Fibroblast of the conjunctiva (primary cell): Measurements from ENCODE around the gene CD9.

Experiments
- DNase-seq: peaks from one replicate; pipeline ENCODE4 v3.0.0-alpha.2; 2010; ENCODE audit warnings: low read depth

The CD9 gene

DNA sequence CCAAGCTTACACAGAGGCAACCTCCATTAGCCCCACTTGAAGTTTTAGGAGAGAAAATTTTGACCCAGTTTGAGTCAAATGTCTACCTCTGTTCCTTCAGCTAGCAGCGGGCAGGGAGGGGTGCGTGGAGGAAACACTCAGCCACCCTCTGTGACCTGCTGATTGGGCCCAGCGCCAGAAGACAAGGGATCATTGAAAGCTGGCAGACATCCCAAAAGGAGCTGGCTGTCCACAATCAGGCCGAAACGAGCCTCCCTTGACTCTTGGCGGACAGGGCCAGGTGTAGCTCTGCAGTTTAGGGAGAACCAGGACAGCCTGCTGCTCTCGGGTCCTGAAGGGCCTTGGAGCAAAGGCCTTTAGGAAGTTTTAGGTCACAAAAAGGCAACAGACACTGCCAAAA lies 41.3 kb downstream of the CD9 start:
- no peak for DNase-seq

DNA sequence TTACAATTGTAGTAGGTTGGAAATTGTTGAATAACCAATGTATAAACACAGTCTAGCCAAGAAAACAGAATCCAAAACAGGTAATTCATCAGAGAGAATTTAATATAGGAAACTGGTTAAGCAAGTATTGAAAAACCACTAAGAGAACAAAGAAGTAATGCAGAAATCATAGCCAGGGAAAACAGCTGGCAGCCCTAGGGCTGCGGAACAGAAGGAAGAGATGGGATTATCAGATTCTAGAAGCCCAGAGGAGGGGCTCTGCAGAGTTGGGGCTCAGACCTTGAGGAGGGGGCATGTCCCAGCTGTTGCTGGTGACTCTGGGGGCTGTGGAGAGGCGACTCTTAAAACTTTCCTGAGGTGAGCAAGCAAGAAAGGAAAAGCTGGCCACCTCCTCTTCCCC lies 49.4 kb downstream of the CD9 start:
- no peak for DNase-seq

DNA sequence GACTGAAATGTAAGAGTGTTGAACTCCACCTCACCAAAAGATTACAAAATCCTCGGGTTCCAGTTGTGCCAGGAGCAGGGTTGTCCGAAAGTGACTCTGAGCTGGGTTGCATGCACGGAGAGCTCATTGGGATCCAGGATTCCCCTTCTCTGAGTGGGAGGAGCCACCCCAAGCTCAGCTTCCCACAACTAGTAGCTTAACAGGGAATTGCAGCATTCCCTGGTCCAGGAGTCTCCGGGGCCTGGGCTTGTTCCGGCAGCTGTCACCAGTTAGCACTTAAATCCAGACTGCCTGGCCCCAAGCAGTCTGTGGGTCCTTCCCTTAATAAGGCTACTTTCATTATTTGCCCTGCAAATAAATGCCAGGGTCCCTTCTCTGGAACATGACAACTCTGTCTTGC lies 50.1 kb downstream of the CD9 start:
- no peak for DNase-seq

DNA sequence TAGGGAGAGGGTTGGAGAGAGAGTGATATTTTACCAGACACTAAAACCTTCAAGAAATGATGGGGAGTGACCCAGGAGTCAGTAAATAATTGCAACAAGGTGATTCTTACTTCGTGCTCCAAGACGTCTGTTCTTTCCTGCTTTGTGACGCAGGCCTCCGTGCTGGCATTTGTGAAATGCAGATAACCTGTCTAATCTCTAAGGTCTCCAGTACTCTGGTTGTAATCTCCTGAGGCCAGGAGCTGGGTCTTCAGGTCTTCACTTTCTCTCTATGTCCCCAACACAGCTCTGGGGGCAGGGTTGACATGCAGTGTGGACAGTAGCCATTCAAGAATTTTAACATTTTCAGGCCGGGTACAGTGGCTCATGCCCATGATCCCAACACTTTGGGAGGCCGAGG lies 53.1 kb downstream of the CD9 start:
- DNase-seq, result no peak

DNA sequence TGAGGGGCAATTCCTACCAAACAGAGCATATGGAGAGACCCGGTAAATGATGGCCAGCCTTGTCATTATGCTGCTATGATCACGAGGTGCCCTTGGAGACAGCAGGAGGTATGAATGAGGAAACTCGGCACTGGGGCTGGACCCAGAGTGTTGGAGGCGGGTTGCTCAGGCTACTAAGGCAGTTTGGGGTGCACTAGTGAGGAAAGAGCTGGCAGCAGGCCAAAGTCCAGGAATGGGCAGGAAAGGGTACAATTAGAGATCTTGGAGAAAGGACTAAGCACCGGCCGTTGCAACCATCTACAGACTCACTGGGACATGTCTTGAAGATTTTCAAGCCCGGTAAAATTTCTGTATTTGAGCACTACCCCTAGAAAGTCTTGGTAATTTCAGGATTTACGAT lies 54.3 kb downstream of the CD9 start:
- no peak for DNase-seq

DNA sequence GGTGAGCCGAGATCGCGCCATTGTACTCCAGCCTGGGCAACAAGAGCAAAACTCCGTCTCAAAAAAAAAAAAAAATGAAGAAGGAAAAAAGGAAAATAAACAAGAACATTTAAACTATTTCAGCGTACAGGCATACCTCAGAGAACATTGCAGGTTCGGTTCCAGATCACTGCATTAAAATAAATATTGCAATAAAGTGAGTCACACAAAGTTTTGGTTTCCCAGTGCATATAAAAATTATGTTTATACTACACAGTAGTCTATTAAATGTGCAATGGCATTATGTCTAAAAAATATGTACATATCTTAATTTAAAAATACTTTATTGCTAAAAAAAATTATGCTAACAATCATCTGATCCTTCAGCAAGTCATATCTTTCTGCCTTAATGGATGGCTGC lies 56.8 kb downstream of the CD9 start:
- DNase-seq, result no peak

DNA sequence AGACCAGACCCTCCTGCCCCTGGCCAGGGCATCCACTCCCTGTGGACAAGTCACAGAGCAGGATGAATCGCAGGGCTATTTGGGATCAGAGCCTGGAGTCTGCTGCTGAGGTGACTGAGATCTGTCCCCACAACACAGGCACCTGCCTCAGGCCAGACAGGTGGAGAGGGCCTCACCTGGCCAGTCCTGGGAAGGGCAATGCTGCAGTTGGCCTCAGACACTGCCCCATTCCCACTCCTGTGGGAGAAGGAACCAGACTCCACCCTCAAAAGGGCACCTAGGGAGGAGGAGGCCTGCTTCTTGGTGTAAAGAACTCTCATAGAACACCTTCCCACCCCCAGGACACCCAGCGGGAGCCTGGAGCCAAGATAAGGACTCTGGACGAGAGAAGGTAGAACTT lies 62.0 kb downstream of the CD9 start:
- DNase-seq, result no peak

DNA sequence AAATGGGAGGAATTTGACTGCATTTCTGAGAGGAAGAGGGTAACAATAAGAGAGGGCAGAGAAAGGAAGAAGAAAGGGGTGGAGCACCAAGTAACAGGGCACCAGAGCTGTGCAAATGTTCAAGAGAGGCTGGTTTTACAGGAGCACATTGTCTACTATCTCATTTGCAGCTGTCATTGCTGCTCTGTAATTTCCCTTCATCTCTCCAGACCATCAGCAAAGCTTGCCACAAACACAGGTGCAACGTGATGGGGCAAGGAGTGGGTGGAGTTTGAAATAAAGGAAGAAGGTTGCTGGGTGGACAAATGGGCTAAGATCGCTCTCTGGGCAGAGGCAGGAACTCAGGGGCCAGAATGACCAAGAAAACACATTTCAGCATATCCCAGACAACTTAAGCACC lies 62.4 kb downstream of the CD9 start:
- DNase-seq, result no peak

DNA sequence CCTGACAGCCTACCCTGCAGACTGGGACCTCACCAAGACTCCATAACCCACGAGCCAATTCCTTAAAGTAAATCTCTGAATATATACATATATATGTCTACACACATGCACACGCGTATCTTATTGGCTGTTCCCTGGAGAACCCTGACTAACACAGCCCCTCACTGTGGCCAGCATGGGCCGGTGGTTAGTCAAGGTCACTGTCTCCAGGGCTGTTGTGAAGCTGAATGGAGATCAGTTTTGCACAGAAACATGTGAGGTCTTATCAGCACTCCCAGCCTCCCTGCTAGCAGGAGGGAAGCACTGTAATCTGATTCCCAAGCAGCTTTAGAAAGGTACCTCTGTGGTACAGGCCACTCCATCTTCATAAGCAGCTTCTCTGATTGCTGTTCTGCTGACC lies 63.7 kb downstream of the CD9 start:
- DNase-seq, result no peak

DNA sequence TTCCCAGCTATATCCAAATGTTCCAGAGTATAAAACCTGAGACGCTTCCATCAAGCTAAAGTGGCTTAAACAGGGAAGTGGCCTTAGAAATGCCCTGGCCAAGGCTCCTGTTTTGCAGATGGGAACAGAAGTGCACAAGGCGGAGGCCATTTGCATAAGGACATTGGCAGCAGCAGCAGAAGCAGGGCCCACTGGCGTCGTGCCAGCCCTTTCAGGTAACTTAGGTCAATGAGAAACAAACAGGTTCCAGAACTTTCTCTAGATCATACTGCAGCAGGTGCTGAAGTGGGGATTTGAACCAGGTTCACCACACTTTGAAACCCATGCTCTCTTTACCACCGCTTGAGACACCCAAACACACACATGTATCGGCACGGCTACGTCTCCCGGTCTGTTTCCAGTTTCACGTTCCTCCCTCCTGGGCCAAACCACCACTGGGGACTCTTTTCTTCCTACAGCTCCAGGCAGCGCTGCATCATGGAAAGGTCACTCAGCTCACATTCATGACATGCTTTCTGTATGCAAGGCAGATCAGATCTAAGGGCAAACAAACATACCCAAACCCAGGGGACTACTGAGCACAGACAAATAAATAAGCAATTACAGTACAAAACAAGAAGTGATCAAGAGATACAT lies 64.3 kb downstream of the CD9 start:
- DNase-seq, result no peak

DNA sequence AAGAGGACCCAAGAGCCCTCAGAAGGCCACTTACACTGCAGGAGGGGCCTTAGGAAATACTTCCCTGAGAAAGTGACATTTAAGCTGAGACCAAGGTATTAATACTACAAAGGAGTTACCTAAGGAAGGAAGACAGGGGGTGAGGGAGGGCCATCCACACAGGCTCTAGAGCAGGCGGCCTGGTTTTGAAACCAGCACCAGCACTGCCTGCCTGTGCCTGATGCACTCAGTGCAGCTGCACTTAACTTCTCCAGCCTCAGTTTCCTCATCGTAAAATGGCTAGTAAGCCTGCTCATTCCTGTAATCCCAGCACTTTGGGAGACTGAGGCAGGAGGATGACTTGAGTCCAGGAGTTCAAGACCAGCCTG lies 64.8 kb downstream of the CD9 start:
- DNase-seq, result no peak

DNA sequence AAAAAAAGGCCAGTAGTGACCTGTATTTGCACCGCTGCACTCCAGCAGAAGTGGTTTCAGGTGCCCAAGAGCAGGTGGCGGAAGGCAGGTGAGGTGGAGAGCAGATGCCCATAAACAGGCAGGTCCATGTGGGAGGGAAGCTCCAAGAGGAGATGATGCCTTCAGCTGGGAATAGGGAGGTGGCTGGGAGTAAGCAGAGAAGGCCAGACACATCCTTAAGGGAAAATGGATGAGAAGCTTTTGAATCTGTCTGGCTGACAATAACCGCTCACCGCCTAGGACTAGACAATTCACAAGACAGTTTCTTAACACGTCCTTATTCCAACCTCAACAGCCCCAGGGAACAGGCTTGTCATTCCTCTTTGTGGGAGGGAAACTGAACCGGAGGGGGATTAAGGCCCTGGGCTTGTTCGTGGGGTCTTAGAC lies 66.4 kb downstream of the CD9 start:
- DNase-seq, result no peak

DNA sequence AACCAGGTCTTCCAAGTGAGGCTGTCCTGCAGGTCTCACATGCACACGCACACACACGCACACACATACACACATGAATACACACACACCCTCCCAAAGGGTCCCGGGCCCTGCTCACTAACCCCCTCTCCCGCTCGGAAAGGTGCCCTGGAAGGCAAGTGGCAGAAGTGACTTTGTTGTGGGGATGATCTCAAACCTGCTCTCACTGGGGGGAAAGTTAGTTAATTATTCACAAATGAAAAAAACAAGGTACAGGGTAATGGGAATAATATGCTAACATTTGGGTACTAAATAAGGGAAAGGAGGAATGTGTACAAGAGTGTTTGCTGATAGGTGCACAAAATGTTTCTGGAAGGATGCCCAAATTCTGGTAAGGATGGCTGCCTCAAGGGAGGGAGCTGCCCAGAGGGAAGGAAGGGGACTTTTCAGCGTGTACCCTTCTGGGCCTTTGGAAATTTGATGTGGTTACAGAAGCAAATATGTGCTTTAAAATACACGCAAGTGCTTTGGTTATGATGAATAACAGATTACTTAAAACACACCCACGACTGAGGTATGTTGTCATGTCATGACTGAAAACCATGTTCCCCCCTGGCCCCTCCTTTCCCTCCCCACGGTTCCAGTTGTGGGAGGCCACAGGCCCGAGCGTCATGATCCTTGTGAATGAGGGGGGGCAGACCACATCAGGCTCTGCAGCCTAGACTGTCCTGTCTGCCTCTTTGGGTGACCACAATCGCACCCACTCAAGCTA lies 66.9 kb downstream of the CD9 start:
- DNase-seq, result no peak

DNA sequence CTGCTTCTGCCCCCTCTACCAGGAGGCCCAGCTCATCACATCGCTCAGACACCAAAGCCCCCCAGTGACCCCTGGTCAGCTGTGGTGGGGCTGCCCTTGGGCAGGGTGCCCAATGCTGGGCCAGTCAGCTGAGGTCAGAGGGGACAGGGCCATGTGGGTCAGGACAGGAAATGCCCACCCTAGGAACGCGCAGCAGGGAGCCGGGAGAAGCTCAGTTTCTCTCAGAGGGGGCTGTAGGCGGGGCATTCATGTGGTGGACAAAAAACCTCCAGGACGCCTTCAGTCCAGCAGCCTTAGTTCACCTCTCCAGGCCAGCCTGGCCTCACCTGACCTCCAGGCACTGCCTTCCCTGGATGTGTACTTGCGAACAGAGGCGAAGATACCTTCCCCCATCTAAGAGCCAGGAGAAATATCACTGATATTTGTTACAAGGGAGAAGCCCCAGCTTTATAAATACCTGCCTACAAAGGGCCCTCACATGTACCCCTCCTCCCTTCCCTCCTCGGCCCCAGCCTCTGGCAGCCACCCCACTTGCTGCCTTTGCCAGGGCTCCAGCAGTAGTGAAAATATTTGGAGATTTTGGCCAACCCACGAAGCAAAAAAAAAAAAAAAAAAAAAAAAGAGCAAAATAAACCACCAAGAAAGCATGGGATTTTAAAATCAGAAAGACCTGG lies 68.4 kb downstream of the CD9 start:
- DNase-seq, result no peak

DNA sequence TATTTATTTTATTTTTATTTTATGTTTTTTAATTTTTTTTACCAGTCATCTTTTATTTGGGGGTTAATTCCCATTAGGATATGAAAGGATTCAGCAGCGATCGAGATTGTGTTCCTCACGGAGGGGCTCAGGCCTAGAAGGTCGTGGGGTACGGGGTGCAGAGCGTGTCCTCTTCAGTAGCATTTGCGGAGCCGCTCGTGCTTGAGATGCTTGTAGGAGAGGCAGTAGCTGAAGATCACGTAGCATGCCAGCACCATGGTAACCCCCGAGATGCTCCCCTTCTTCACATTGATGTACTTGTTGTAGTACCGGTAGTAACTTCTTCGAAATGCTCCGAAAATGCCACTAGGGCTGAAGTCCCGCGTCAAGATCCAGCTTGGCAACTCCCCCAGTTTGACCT lies 69.8 kb downstream of the CD9 start:
- no peak for DNase-seq

DNA sequence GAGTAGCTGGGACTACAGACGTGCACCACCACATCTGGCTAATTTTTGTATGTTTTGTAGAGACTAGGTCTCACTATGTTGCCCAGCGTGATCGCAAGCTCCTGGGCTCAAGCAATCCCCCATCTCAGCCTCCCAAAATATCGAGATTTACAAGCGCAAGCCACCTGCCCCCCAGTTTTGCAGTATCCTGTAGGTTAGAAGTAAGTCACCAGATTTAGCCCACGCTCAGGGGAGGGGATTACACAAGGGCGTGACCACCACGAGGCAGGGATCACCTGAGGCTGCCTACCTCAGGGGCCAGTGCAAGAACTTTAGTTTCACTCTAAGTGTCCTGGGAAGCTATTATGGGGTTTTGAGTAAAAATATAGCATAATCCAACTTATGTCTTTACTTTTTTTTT lies 71.1 kb downstream of the CD9 start:
- no peak for DNase-seq

DNA sequence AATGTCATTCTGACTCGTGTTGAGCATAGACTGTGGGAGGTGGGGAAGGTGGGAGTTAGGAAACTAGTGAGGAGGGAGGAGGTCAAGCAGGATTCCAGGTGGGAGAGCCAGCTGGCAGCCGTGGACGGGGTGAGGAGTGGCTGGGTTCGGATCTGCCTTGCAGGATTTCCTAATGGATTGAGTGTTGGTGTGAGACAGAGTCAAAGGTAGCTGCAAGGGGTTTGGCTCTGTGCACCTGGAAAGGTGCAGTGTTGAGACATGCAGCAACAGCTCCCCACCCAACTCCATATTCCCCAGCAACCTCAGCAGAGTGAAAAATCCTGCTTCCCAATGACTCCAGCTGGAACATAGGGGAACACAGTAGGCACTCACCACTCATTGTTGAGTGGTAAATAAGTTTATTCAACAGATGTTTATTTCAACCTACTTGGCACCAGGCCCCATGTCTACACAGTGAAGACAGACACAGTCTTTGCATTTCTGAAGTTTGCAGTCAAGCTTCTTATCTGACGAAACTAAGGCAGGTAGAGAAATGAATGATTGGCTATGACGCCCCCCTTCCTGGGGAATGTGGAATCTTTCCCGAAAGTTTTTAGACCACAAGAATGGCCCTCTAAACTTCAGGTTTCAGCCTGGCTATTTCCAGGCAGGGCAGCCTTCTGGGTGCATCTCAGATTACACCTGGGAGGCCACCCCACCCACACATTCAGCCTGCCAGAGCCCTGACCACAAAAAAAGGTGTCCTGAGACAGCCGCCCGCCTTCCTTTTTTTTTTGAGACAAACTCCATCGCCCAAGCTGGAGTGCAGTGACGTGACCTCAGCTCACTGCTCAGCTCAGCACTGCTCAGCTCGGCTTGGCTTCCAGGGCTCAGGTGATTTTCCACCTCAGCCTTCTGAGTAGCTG lies 72.4 kb downstream of the CD9 start:
- no peak for DNase-seq

DNA sequence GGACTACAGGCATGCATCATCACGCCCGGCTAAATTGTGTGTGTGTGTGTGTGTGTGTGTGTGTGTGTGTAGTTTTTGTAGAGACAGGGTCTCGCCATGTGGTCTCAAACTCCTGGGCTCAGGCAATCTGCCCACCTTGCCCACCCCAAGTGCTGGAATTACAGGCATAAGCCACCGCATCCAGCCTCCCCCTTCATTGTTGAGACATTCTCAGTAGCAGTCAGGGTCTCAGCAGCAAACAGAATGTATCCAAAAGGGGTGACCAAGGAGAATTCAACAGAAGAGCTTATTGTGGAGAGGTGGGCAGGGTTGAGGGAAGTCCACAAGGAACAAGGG lies 73.0 kb downstream of the CD9 start:
- no peak for DNase-seq

DNA sequence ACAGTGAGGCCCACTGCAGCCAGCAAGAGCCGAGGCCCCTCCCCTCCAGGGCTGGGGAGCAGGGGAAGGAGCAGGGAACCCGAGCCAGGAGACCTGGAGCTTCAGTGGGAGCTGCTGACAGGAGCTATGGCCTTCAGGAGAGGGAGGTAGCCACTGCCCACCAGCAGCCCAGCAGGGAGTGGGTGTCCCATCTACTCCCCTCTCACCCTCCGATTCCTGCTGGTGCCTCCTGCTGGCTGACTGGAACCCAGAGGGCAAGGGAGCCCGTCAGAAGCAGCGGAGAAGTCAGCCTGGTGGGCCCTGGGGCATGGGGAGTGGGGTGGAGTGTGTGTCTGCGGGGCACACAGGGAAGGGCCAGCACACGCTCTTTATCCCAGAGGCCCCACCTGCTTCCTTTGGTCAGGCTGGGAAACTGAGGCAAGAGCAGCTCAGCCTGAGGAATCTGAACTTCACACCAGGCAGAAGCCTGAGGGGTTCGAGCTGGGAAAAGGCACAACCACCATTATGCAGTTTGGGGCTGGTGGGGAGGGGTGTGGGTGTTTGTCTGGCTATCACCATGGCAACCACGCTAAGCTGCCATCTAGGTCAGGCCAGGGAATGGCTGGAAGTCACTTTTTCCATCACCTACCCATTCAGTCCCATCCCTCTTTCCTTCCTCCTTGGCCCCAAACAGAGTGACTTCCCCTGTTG lies 73.5 kb downstream of the CD9 start:
- no peak for DNase-seq

DNA sequence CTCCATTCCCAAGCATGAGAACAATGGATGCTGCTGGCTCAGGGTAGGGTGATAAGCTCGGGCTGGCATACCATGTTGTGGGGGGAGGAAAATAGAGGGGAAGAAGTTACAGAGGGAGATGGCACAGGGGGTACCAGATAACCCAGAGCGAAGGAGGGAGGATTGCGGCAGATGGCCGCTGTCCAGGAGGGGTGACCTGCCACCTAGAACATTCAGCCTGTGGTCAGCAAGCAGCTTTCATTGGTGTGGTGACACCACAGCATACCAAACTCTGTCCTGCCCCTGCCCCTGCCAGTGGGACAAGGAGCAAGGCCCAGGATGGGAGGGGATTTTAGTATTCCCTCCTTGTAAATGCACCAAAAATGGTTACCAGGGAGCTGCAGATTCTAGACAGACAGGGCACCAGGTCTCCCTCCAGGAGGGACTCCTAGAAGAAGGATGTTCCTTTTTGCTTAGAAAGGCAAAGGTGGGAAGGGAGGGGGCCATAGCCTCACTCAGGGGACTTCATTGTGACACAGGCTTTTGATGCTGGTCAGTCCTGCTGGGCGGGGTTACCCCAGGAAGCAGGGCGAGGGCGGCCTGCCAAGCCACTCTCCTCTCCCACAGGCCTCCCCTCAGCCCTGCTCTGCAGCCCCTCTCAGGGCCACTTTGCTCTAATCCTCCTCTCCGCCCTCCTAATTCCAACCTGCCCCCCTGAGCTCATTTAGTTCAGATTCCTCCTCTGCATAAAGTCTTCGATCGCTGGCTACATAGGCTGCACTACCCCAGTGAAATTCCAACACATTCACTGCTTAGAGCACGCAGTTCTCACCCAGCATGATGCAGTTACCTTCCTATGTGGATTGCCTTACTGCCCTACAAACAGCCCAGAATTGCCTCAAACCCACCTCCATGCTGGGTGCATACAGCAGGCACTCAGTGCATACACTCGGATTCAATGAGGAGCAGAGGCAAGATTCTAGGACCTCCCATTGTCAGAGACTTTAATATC lies 74.3 kb downstream of the CD9 start:
- no peak for DNase-seq
